HG03196 (cell line): ENCODE results near the gene RBX1.
"Not testable (repeated sequence)": the region's sequence is repeated elsewhere in the genome, so short reads cannot be mapped to it uniquely, and the experiment has no call there.

Experiments used
- ATAC-seq: cut with Tn5 transposase; IDR thresholded peaks from one replicate; pipeline ENCODE4 v1.9.1; 2021; ENCODE audit not compliant: unreplicated experiment

The RBX1 gene

DNA sequence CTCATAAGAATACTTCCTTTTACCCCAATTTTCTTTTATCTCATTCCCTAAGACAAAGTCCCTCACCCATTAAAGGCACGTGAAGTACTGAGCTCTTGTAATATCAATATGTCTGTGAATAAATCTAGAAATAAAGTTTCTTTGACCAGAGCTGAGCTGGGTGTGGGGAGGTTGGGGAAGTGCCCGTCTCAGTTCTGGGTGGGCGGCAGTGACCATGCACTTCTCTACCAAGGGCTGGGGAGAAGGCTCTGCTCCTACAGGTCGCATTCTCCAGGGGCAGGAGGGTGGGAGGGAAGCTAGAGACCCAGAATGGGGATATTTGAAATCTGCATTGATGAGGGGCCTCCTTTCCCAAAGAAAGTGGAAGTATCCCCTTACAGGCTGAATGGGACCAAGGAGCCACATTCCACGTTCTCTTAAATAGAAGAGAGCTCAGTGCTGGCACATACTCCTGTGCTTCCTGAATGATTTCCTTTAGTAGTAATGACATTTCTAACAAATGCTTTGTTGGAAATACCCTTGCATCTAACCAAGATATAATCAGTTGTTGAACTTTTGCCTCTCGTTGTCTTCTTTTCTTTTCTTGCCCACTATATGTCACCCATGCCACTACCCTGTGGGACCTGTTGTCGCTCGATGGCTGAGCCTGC, 16.1 kb downstream of the RBX1 start:
- no peak for ATAC-seq

DNA sequence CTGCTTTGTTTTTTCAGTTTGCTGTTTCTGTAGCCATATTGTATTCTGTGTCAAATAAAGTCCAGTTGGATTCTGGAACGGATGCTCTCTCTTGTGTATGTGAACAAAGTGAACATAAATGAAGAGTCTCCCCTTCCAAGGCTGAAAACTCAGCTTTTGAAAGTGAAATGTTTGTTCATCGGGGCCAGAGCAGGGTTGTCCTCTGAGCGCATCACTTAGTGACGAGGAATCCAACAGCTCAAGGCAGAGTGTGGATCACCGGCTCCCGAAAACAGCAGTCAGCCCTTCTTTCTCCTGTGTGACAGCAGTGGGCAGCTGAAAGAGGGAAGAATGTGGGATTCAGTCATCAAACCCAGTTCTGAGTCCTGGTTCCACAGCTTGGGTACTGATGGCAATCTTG, 21.4 kb downstream of the RBX1 start:
- no peak for ATAC-seq

GRCh38 chr22:40973144-40973543, 22.0 kb downstream of the RBX1 start:
- no peak for ATAC-seq

DNA sequence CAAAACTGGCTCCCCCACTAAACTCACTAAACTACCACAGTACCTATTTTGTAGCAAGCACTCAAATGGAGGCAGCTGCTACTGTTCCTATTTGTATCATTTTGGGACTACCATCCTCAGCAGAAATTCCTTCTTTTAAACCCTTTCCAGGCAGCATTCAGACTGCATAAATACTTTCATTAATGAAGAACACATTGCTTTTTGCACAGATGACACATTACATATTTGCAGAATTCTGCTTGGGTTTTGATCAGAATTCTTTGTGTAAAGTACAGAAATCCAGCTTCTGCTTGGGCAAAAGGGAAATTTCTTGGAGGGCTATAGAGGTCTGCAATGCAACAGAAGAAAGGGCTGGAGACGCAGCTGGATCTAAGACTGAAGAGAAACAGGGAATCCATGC, 24.2 kb downstream of the RBX1 start:
- ATAC-seq, result no peak

DNA sequence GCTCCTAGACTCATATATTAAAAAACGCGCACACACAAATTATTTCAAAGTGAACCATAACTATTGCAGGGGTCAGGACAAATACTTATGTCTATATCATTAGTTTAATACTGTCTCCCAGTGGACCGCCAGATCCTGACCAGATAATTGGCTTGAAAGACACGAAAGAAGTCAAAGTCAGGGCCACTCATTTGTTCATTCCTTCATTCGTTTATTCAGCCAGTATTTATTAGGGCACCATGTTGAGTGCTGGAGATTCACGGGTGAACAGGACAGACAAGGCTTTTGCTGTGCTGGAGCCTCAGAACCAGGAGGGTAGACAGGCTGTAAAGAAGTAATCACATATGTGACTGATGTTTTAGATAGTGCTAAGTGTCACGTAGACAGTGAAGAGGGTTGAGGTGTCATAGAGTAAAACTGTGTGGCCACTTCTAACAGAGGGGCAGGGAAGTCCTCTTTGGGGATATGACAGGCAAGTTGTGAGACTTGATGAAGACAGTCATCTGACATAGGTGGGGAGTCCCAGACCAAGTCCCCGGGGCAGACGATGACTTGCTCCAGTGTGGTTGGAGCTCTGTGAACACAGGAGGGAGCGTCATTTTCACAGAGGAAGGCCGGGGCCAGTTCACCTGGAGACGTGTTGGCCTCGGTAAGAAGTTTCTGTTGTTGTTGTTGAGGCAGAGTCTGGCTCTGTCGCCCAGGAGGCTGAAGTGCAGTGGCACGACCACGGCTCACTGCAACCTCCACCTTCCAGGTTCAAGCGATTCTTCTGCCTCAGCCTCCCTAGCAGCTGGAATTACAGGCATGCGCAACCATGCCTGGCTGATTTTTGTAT, 25.9 kb downstream of the RBX1 start:
- ATAC-seq, result no peak

GRCh38 chr22:40979198-40979597, 28.0 kb downstream of the RBX1 start:
- ATAC-seq, result no peak

DNA sequence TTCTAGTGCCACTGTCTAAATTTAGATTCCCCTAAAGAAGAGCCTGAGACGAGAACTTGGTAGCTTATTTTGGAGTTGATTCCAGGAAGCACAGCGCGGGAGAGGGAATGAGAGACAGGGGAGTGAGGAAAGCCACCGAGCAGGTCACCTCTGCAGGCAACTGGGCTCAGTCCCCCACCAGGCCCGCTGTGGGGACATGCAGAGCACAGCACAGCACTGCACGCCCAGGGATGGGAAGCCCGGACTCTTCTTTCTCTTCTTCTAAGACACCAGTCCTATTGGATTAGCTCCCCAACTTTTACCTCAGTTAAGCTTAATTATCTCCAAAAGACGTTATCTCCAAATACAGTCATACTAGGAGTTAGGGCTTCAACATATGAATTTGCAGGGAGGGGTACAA, 28.7 kb downstream of the RBX1 start:
- ATAC-seq, result no peak

- no peak for ATAC-seq
Observed at GRCh38 chr22:40982482-40983385, 31.6 kb downstream of the RBX1 start.

DNA sequence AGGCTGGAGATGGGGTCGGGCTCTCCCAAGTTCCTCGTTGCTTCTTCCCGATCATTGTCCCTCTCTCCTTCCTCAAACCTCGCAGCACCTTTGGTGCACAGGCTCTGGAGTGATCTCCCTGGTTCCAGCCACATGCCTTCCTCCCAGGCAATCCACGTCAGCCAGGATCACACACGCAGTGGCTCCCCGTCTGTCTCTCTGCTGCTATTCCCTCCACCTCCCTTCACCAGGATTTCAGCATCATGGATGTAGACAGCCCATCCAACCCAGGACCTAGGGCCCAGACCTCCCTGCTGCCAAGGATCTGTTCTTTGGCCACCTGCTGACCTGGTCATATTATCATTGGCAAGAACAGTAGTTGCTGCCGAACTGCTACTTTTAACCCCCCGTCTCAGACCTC, 40.1 kb downstream of the RBX1 start:
- no peak for ATAC-seq

GRCh38 chr22:40995821-40996220, 44.6 kb downstream of the RBX1 start:
- ATAC-seq, result no peak

- no peak for ATAC-seq
Observed at GRCh38 chr22:40997520-40997919, 46.3 kb downstream of the RBX1 start.

GRCh38 chr22:41000040-41000565, 48.9 kb downstream of the RBX1 start:
- no peak for ATAC-seq

GRCh38 chr22:41000941-41001721, 50.0 kb downstream of the RBX1 start:
- no peak for ATAC-seq

DNA sequence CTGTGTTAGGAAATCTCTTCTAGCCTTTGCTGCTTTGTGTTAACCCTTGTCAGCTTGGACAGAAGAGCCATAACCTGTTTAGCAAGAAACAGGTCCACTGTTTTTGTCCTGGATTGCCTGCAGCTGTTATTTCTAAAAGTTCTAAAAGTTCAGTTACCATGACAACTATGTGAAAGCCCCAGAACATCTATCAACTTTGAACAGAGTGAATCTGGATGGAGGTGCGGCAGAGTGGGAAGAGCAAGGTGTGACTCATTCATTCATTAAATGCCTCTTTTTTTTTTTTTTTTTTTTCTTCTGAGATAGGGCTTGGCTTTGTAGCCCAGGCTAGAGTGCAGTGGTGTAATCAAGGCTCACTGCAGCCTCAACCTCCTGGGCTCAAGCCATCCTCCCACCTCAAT, 50.5 kb downstream of the RBX1 start:
- ATAC-seq, result no peak

- not testable (repeated sequence) for ATAC-seq
Observed at GRCh38 chr22:41002386-41002785, 51.2 kb downstream of the RBX1 start.

- no peak for ATAC-seq
Observed at GRCh38 chr22:41003066-41003465, 51.9 kb downstream of the RBX1 start.

DNA sequence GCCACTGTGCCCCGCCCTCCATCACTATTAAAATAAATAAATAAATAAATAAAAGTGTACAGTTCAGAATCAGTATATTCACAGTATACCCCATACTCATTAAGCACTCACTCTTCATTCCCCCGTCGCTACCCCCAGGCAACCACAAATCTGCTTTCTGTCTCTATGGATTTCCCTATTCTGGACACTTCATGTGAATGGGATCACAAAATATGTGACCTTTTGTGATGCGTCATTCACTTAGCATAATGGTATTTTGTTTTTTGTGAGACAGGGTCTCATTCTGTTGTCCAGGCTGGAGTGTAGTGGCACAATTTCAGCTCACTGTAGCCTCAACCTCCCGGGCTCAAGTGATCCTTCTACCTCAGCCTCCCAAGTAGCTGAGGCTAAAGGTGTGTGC, 52.8 kb downstream of the RBX1 start:
- ATAC-seq, result no peak

DNA sequence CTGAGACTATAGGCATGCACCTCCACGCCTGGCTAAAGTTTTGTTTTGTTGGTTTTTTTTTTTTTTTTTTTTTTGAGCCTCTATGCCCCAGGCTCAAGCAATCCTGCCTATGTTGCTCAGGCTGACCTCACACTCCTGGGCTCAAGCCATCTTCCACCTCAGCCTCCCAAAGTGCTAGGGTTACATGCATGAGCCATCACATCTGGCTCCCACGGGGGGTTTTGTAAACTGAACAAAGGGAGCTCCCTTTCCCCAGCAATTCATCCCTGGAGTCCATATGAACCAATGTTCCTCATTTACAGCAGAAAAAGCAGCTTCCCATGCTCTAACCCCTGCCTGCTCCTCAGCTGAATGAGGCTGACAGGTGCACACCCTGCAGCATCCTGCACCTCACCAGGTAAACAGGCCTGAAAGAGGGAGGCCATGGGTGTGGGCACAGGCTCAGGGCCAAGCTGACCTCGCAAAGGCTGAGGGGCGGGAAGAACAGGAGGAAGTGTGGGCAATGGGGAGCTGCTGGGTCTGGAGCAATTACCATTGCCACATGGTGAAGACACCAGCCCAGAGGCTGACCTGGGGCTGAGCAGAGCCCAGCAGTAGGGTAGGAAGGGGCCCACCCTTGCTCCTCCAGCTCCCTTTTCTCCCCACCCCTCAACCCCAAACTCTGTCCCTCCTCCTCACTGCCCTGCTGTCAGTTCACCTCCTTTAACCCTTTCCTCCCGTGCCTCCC, 58.2 kb downstream of the RBX1 start:
- no peak for ATAC-seq

GRCh38 chr22:41015003-41015402, 63.8 kb downstream of the RBX1 start:
- ATAC-seq, result no peak

- ATAC-seq, result no peak
Observed at GRCh38 chr22:41021061-41021612, 70.0 kb downstream of the RBX1 start.
